Fibroblast of lung (primary cell): ENCODE measurements around the gene CHIT1.

Experiments
- EZH2 ChIP-seq: IDR thresholded peaks from 2 replicates; pipeline ENCODE4 v1.5.1; 2012; ENCODE audit warnings: low read length, control low read depth, mild to moderate bottlenecking; ENCODE audit errors: missing control alignments
- TF ChIP-seq, protein P1 (sequence below), 2 donors: IDR thresholded peaks in 1 of 2; conservative IDR thresholded peaks in 1 of 2; 1 replicate in 1 of 2; 2 replicates in 1 of 2; pipeline ENCODE4 v1.5.1; 2011 to 2012; ENCODE audit warnings: low read length in 2 of 2, control low read depth in 1 of 2, inconsistent platforms in 1 of 2, low read depth in 1 of 2, mild to moderate bottlenecking in 1 of 2

DNA sequence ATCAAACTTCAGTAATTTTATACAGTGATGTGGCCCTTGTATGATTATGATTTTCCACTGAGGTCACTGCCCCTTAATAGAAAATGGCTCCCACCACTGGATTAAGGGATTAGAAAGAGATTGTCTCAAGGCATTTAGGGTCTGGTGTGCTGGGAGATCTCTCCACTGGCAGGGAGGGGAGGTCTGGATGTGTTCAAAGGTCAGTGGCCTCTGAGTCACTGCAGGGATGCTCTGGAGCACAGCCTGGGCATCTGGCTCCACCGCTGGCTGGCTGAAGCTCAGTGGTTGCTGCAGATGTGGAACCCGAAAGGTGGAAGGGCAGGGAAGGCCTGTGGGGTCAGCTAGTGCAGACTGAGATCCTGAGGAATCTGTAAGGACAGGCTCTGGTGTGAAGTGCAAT, 24.7 kb downstream of the CHIT1 start:
- TF ChIP-seq EZH2: no peak
- TF ChIP-seq, protein P1, sequence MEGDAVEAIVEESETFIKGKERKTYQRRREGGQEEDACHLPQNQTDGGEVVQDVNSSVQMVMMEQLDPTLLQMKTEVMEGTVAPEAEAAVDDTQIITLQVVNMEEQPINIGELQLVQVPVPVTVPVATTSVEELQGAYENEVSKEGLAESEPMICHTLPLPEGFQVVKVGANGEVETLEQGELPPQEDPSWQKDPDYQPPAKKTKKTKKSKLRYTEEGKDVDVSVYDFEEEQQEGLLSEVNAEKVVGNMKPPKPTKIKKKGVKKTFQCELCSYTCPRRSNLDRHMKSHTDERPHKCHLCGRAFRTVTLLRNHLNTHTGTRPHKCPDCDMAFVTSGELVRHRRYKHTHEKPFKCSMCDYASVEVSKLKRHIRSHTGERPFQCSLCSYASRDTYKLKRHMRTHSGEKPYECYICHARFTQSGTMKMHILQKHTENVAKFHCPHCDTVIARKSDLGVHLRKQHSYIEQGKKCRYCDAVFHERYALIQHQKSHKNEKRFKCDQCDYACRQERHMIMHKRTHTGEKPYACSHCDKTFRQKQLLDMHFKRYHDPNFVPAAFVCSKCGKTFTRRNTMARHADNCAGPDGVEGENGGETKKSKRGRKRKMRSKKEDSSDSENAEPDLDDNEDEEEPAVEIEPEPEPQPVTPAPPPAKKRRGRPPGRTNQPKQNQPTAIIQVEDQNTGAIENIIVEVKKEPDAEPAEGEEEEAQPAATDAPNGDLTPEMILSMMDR (conservative IDR thresholded peaks at IDR 0.05 in 1 of 2, IDR thresholded peaks at IDR 0.05 in 1 of 2; ENCODE audit: low read depth in 1 of 2, low read length in 2 of 2): no peak
